Measurements from ENCODE around the gene ZDHHC20. TPM values are rescaled to one million over a fixed set of nuclear protein-coding genes. Genes with fewer than 3 reads are reported as not detected.

ZDHHC20 gene
- total RNA-seq, 6 experiments from 2014 or later = 19.2 to 28.9 (median 23.4) TPM

DNA sequence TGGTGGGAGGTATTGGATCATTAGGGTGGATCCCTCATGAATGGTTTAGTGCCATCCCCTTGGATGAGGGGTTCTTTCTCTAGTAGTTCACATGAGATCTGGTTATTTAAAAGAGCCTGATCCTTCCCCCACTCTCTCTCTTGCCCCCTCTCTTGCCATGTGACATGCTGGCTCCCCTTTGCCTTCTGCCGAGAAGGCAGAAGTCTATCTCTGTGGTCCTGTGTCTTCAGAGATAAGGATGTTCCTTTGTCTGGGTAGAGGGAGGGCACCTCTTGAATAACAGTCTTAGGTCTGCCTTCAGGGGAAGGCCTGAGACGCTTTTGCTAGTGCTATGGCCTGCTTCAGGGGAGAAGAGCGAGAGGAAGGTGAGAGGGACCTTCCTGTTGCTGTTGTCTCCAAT is 2.0 kb upstream of the ZDHHC20 start:
- Histone ChIP-seq H3K27me3 (no peaks in the 10 kb centered on the region), H3K36me3 (no peaks in the 10 kb centered on the region), H3K9me3 (no peaks in the 10 kb centered on the region), H3K4me1 (peaks cover 0 to 13% (median 0%) of the 10 kb centered on the region in 4 donors), H3K27ac (no peak overlapping the region), H3K4me3 (no peak overlapping the region)
- DNase-seq = no peak
- WGBS (ENCODE audit: insufficient coverage, low coverage, low lambda C conversion rate, missing lambda C conversion rate) = 100% methylated on average over 2 of the region's 3 CpGs
- TF ChIP-seq, protein P1, sequence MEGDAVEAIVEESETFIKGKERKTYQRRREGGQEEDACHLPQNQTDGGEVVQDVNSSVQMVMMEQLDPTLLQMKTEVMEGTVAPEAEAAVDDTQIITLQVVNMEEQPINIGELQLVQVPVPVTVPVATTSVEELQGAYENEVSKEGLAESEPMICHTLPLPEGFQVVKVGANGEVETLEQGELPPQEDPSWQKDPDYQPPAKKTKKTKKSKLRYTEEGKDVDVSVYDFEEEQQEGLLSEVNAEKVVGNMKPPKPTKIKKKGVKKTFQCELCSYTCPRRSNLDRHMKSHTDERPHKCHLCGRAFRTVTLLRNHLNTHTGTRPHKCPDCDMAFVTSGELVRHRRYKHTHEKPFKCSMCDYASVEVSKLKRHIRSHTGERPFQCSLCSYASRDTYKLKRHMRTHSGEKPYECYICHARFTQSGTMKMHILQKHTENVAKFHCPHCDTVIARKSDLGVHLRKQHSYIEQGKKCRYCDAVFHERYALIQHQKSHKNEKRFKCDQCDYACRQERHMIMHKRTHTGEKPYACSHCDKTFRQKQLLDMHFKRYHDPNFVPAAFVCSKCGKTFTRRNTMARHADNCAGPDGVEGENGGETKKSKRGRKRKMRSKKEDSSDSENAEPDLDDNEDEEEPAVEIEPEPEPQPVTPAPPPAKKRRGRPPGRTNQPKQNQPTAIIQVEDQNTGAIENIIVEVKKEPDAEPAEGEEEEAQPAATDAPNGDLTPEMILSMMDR (IDR thresholded peaks at IDR 0.05) = no peak
- no peak for ATAC-seq
- intact Hi-C loops (cut with DNase I) = loop anchor here in 1 of 2 donors (10.0 kb wide), 1 partner anchor 166 kb away; no protein-coding TSS in a partner anchor

GRCh38 chr13:21458451-21458812 is 671 bp downstream of the ZDHHC20 start:
- 0% methylated on average over 16 of the region's 16 CpGs for WGBS (ENCODE audit: insufficient coverage, low coverage, low lambda C conversion rate, missing lambda C conversion rate)
- peak; percentile 35 to 48 (median 42) for ATAC-seq
- TF ChIP-seq, protein P1 (IDR thresholded peaks at IDR 0.05) = no peak
- TF ChIP-seq POLR2A (IDR thresholded peaks at IDR 0.05) = no peak
- Histone ChIP-seq H3K4me1 (peaks cover 0 to 13% (median 0%) of the 10 kb centered on the region in 4 donors), H3K4me3 (peak overlapping the region; percentile 79 to 99 (median 95)), H3K9me3 (no peaks in the 10 kb centered on the region), H3K27me3 (no peaks in the 10 kb centered on the region), H3K36me3 (no peaks in the 10 kb centered on the region), H3K27ac (peak overlapping the region; percentile 83 to 92 (median 90))
- peak; percentile 67 to 71 (median 68) for DNase-seq
- intact Hi-C loops (cut with DNase I) = no loop called here

- Histone ChIP-seq H3K27me3 (no peaks in the 10 kb centered on the region), H3K4me1 (peaks cover 0 to 13% (median 3%) of the 10 kb centered on the region in 4 donors), H3K27ac (peak overlapping the region in 1 of 3 donors; percentile 1), H3K36me3 (no peaks in the 10 kb centered on the region), H3K4me3 (no peak overlapping the region), H3K9me3 (peaks cover 0 to 5% (median 0%) of the 10 kb centered on the region in 4 donors)
- DNase-seq (no peak), ATAC-seq (peak; percentile 65 to 75 (median 66))
- intact Hi-C loops (cut with DNase I) = no loop called here
- 21% methylated on average over 6 of the region's 6 CpGs for WGBS (ENCODE audit: insufficient coverage, low coverage, low lambda C conversion rate, missing lambda C conversion rate)
- no peak for TF ChIP-seq POLR2A (IDR thresholded peaks at IDR 0.05)
- TF ChIP-seq, protein P1 (IDR thresholded peaks at IDR 0.05) = no peak
These were observed 5.6 kb downstream of the ZDHHC20 start for GRCh38 chr13:21453387-21454081.

GRCh38 chr13:21450936-21451335 is 8.2 kb downstream of the ZDHHC20 start:
- peaks cover 0 to 5% (median 0%) of the 10 kb centered on the region in 4 donors for H3K9me3 ChIP-seq
- DNase-seq (no peak), ATAC-seq (no peak)
- no peak overlapping the region for H3K27ac ChIP-seq
- TF ChIP-seq POLR2A (IDR thresholded peaks at IDR 0.05) = no peak
- intact Hi-C loops (cut with DNase I) = no loop called here
- H3K4me3 ChIP-seq = no peak overlapping the region
- 67% methylated on average over 3 of the region's 3 CpGs for WGBS (ENCODE audit: insufficient coverage, low coverage, low lambda C conversion rate, missing lambda C conversion rate)
- no peaks in the 10 kb centered on the region for H3K36me3 ChIP-seq
- H3K4me1 ChIP-seq = peaks cover 0 to 6% (median 0%) of the 10 kb centered on the region in 4 donors
- no peaks in the 10 kb centered on the region for H3K27me3 ChIP-seq

DNA sequence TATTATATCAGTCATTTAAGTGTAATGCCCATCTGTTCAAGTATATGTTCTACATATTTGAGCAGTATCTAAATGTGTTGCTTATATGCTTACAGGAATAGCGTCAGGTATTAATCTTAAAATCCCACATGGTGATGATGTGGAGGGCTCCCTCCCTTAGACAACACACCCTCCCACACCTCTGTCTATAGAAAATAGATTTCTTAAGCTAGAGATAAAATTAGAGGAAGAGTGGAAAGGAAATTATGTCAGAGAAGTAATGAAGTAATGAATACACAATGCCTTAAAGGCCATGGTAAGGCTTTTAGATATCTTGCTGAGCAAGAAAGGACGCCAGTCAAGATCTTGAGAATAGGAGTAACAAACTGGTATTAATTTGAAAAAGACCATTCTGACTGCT is 12.4 kb downstream of the ZDHHC20 start:
- TF ChIP-seq, protein P1 (IDR thresholded peaks at IDR 0.05) = no peak
- no peak for TF ChIP-seq POLR2A (IDR thresholded peaks at IDR 0.05)
- DNase-seq = no peak
- no peak for ATAC-seq
- WGBS (ENCODE audit: insufficient coverage, low coverage, low lambda C conversion rate, missing lambda C conversion rate) = 88% methylated on average over 2 of the region's 2 CpGs
- no peaks in the 10 kb centered on the region for H3K9me3 ChIP-seq
- no peaks in the 10 kb centered on the region for H3K4me1 ChIP-seq
- no peaks in the 10 kb centered on the region for H3K36me3 ChIP-seq
- H3K27ac ChIP-seq = no peak overlapping the region
- intact Hi-C loops (cut with DNase I) = no loop called here
- H3K27me3 ChIP-seq = no peaks in the 10 kb centered on the region
- H3K4me3 ChIP-seq = no peak overlapping the region

All from right lobe of liver (tissue), 6 donors.